OCI-LY3 (cell line): ENCODE data around the gene CCR4.
"Not testable (repeated sequence)": the region's sequence is repeated elsewhere in the genome, so short reads cannot be mapped to it uniquely, and the experiment has no call there.

ENCODE experiments used
- CTCF ChIP-seq: fragments of 200-600, 300-600 bp; sonication (generic); IDR thresholded peaks from 2 replicates; pipeline ENCODE4 v1.5.1; 2014; ENCODE audit warnings: antibody characterized with exemption, low read length, low read depth
- EZH2phosphoT487 ChIP-seq: fragments of 200-600 bp; shearing (Covaris generic); IDR thresholded peaks from 2 replicates; pipeline ENCODE4 v1.6.1; 2018; ENCODE audit warnings: antibody characterized with exemption, mixed run types, low read depth

- not testable (repeated sequence) for TF ChIP-seq CTCF, EZH2phosphoT487
Observed at GRCh38 chr3:32965617-32966213, 14.3 kb downstream of the CCR4 start.
